UCSD-AML1 (cell line): ENCODE data around the gene MED22.
A peak's percentile ranks its signal among the peaks of the same experiment; 100 is the strongest.
"Not testable (repeated sequence)": the region's sequence is repeated elsewhere in the genome, so short reads cannot be mapped to it uniquely, and the experiment has no call there.

Experiments used
- DNase-seq: peaks from one replicate; lab custom pipeline; 2025; ENCODE audit not compliant: unreplicated experiment; lab: John Stamatoyannopoulos, UW

MED22 gene

DNA sequence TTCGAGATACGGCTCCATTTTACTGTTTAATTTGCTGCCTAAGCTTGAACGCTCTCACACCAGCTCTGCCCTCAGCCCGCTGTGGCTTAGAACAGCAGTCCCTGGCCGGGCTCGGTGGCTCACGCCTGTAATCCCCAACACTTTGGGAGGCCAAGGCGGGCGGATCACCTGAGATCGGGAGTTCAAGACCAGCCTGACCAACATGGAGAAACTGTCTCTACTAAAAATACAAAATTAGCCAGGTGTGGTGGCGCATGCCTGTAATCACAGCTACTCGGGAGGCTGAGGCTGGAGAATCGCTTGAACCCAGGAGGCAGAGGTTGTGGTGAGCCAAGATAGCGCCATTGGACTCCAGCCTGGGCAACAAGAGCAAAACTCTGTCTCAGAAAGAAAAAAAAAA is 29.3 kb upstream of the MED22 start:
- DNase-seq: not testable (repeated sequence)

GRCh38 chr9:133375724-133376654 is 28.1 kb upstream of the MED22 start, which contains the start of the genes STKLD1 and SURF4:
Gene STKLD1, plus strand, starts transcription at chr9:133376366. Its CDS starts 108 bp downstream, at chr9:133376474.
Gene SURF4, minus strand, starts transcription at chr9:133376060. Its CDS starts 91 bp downstream, at chr9:133375969.
- peak; percentile 98 for DNase-seq

DNA sequence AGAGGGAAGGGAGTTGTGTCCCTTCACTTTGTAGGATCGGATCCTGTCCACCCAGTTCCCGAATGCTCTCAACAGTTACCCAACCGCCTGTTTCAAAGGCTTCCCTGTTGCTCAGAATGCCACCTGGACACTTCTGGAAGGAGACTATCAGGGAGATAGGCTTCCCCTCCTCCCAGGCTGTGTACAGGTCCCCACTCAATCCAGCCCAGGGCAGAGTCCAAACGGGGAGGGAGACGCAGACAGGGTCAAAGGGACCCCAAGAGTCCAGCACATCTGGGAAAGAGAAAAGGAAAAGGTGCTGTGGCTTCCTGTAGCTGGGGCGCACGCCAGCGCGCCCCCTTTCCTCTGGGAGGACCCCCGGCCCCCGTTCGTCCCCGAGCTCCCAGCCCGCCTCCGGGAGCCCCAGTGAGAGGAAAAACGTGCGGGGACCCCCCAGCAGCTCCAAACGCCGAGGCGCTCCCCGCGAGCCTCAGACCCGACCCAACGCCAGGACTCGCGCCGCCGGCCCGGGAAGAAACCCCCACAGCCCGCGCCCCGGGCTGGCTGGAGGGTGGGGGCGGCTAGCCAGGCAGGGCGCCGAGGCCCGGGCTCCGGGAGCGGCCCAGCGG is 27.3 kb upstream of the MED22 start:
- DNase-seq: peak; percentile 61

- DNase-seq: no peak
Measured at GRCh38 chr9:133374612-133375115, 26.7 kb upstream of the MED22 start.

DNA sequence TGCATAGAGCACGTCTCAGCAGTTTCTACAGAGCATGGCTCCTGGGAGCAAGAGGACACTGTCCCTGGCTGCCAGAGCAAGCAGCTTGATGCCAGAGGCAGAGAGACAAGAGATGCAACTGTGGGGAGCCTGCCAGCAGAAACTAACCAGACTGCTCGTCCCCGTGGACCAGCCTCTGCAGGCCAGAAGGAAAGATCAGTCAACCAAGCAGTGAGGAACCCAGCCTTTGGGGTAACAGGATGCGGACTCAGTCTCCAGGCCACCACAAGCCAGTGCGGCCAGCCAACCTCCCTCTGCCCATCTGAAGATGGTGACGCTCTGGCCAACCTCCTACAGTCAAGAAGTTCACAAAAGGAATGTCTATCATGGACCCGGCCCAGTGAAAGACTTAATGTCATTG is 24.2 kb upstream of the MED22 start:
- no peak for DNase-seq

DNA sequence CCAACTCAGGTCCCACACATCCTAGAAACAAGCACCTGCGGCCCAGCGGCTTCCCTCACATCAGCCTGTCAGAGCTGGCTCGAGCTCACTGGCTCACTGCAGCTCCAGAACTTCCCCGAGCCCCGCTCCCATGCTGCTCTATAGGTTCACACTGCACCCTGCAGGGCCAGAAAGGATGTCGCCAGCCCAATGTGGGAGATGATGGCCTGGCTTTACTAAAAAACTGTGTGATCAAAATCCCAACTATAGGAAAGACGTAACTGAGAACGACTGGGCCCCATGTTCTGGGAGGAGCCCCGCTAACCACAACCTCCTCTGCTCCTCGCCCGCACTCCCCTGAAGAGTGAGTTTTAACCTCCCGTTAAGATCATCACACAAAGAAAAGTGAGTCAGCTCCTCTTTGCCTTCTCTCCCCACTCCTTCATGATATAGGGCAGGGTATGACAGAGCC is 23.4 kb upstream of the MED22 start:
- DNase-seq: no peak

DNA sequence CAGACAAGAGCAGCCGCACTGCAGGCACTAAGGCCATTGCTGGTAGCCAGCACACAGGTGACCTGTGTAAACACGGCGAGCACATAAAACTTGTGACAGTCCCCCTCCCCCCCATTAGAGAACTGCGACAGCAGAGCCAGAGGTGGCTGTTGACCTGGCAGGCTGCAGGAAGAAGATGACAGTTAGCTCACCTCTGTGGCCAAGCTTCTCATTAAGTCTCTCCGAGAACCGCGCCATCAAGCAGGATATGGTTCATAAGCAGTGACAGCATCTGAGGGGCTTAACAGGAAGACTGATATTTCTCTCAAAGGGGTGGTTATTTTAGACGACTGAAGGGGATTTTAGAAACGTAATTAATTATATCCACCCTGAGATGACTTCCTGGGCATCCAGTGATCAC is 22.8 kb upstream of the MED22 start:
- DNase-seq: no peak

- no peak for DNase-seq
Measured at GRCh38 chr9:133369933-133370332, 22.0 kb upstream of the MED22 start.

- DNase-seq: no peak
Measured at GRCh38 chr9:133369422-133369821, 21.5 kb upstream of the MED22 start.

GRCh38 chr9:133368249-133368881 is 20.4 kb upstream of the MED22 start:
- no peak for DNase-seq

DNA sequence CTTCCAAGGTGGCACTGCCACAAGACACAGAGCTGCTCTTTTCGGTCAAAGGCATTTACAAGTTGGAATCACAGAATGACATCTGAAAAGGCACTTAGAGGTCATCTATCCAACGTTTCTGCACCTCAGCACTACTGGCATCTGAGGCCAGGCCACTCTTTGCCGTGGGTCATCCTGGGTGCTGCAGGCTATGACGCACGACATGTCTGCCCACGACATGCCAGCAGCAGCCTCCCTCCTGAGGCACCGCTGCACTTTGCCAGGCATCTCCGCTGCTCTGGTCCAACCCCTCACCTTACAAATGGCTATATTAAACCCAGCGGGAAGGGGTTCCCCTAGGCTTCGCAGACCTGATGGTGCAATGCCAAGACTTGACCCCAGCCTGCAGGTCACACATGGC is 19.8 kb upstream of the MED22 start:
- DNase-seq: no peak

- no peak for DNase-seq
Measured at GRCh38 chr9:133367221-133367620, 19.3 kb upstream of the MED22 start.

- no peak for DNase-seq
Measured at GRCh38 chr9:133366435-133366834, 18.5 kb upstream of the MED22 start.

GRCh38 chr9:133362359-133363044 is 14.6 kb upstream of the MED22 start:
- no peak for DNase-seq

DNA sequence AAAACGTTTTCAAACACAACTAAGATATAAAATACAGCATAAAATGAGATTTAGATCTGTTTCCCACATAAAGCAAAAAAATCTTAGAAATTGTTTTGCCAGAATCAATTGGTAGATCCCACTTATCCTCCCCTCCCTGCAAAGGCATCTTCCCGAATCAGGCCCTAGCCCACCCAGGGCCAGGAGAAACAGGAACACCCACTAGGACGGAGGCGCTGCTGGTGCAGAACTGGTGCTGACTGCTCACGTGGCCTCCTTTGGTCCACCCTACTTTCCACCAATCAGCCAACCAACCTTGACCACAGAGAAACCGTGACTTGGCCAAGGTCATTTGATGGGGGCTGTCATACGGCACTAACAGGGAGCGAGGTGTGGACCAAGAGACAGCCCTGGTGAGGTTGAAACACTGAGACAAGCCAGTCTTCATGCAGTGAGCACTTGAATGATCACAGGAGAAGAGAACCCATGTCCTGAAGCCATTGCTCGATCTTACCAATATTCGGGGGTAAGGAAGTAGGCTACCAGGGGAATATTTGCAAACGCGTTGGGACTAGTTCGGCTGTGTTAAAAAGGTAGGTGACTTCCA is 13.7 kb upstream of the MED22 start:
- no peak for DNase-seq

DNA sequence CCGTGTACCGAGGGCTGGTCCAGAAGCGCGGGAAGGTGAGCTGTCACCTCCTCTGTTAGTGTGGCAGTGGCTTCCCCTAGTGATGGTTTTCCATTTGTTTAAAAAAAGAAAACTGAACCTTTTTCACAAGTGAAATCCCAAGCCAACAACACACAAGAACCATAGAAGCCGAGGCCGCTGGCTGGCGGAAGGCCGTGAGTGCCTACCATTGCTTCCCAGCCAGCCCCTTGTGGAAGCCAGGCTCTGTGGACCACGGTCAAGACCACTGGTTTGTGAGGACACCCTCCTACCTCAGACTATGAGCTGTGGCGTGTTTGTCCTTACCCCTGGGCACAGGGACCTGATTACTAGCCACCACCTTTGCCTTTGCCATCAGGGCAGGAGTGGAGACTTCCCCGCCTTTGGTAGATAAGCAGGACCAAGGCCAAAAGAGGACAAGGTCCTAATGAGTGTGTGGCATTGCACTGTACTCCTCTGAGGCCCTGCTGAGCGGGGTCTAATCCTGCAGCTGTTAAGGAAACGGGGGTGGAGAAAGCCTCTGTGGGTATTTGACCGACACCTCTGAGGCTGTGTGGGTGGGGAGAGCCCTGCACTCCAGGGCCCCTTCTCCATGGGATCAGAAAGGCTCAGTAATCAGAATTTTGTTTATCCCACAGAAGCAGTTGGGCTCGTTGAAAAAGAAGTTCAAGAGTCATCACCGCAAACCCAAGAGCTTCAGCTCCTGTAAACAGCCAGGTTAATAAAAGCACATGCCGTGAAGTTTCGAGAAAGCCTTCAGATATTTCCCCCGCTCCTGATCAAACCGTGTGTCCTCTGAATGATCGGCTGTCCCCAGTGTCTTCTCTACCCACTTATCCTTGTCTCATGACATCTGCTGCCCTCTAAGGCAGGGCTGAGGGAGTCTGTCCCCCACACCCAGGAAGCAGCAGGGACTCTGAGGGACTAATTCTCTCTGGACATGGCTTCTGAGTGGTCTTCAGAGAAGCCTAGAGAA is 12.8 kb upstream of the MED22 start:
- DNase-seq: no peak

DNA sequence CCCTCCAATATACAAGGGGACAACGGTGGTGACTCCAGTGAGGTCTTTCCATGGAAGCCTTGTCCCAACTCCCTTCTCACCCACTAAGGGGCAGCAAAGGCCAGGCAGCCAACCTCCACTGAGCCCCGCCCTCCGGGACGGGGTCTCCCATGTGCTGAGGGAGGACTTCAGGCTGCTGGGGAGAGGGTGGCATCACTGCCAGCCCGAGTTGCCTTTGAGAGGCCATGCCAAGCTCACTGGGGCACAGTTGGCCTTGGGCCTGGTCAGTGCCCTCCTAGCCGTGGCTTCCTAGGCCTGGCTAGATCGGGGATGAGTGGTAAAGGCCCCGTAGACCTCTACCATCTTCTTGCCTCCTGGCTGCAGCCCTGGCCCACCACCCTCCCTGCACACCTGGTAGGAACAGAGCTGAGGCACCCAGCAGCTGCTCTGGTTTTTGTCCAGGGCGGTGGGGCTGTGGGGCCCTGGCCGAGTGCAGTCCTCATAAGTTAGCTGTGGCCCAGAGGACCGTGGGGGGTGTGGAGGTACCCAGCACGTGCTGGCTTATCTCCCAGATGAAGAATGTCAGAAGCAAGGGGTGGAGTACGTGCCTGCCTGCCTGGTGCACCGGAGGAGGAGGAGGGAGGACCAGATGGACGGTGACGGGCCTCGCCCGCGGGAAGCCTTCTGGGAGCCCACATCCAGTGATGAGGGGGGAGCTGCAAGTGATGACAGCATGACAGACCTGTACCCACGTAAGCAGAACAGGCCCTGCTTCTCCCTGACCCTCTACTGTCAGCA is 11.7 kb upstream of the MED22 start:
- DNase-seq: peak; percentile 44

- no peak for DNase-seq
Measured at GRCh38 chr9:133357656-133358055, 9.7 kb upstream of the MED22 start.
